GM12878 (cell line): Measurements from ENCODE around the gene MDN1.

ENCODE experiments used
- POLR2AphosphoS5 ChIP-seq: IDR thresholded peaks from 2 replicates; pipeline ENCODE4 v1.6.1; 2011; ENCODE audit warnings: mild to moderate bottlenecking, low read length, inconsistent platforms
- TF ChIP-seq, protein P1 (sequence below), 3 experiments: IDR thresholded peaks in 2 of 3; conservative IDR thresholded peaks in 1 of 3; 2 replicates each; pipeline ENCODE4 v1.5.1; 2011; ENCODE audit warnings: low read depth in 3 of 3, low read length in 3 of 3, mild to moderate bottlenecking in 3 of 3, control low read depth in 2 of 3, moderate library complexity in 2 of 3, inconsistent platforms in 1 of 3, mixed read lengths in 1 of 3; ENCODE audit not compliant: control insufficient read depth in 2 of 3, insufficient read depth in 1 of 3; ENCODE audit errors: extremely low read depth in 1 of 3
- TF ChIP-seq, protein P2 (sequence below): IDR thresholded peaks from 2 replicates; pipeline ENCODE4 v1.6.1; 2012; ENCODE audit warnings: mild to moderate bottlenecking, low read depth, low read length

DNA sequence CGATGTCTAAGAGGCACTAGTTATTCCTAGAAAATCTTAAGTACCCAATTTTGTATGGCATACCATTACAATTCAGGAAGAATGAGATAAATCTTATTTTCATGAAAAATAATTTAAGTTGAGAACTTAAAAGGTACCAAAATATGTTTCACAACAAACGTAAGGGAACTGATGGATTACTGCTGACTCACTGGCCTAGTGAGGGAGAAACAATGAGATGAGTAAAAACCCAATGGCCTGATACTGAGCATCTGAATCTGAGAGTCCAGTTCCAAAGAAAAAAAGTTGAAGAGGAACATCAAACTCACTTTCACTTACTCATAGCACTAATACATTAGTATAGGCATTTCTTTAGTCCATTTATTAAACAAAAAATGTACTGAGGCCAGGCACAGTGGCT is 56.0 kb downstream of the MDN1 start:
- TF ChIP-seq POLR2AphosphoS5: no peak
- TF ChIP-seq, protein P1, sequence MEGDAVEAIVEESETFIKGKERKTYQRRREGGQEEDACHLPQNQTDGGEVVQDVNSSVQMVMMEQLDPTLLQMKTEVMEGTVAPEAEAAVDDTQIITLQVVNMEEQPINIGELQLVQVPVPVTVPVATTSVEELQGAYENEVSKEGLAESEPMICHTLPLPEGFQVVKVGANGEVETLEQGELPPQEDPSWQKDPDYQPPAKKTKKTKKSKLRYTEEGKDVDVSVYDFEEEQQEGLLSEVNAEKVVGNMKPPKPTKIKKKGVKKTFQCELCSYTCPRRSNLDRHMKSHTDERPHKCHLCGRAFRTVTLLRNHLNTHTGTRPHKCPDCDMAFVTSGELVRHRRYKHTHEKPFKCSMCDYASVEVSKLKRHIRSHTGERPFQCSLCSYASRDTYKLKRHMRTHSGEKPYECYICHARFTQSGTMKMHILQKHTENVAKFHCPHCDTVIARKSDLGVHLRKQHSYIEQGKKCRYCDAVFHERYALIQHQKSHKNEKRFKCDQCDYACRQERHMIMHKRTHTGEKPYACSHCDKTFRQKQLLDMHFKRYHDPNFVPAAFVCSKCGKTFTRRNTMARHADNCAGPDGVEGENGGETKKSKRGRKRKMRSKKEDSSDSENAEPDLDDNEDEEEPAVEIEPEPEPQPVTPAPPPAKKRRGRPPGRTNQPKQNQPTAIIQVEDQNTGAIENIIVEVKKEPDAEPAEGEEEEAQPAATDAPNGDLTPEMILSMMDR (IDR thresholded peaks at IDR 0.05 in 2 of 3, conservative IDR thresholded peaks at IDR 0.05 in 1 of 3; ENCODE audit: control insufficient read depth in 2 of 3, extremely low read depth in 1 of 3, insufficient read depth in 1 of 3, low read depth in 3 of 3, low read length in 3 of 3): no peak
- TF ChIP-seq, protein P2, sequence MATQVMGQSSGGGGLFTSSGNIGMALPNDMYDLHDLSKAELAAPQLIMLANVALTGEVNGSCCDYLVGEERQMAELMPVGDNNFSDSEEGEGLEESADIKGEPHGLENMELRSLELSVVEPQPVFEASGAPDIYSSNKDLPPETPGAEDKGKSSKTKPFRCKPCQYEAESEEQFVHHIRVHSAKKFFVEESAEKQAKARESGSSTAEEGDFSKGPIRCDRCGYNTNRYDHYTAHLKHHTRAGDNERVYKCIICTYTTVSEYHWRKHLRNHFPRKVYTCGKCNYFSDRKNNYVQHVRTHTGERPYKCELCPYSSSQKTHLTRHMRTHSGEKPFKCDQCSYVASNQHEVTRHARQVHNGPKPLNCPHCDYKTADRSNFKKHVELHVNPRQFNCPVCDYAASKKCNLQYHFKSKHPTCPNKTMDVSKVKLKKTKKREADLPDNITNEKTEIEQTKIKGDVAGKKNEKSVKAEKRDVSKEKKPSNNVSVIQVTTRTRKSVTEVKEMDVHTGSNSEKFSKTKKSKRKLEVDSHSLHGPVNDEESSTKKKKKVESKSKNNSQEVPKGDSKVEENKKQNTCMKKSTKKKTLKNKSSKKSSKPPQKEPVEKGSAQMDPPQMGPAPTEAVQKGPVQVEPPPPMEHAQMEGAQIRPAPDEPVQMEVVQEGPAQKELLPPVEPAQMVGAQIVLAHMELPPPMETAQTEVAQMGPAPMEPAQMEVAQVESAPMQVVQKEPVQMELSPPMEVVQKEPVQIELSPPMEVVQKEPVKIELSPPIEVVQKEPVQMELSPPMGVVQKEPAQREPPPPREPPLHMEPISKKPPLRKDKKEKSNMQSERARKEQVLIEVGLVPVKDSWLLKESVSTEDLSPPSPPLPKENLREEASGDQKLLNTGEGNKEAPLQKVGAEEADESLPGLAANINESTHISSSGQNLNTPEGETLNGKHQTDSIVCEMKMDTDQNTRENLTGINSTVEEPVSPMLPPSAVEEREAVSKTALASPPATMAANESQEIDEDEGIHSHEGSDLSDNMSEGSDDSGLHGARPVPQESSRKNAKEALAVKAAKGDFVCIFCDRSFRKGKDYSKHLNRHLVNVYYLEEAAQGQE: no peak
